ENCODE measurements around the gene TNP2.

The TNP2 gene

DNA sequence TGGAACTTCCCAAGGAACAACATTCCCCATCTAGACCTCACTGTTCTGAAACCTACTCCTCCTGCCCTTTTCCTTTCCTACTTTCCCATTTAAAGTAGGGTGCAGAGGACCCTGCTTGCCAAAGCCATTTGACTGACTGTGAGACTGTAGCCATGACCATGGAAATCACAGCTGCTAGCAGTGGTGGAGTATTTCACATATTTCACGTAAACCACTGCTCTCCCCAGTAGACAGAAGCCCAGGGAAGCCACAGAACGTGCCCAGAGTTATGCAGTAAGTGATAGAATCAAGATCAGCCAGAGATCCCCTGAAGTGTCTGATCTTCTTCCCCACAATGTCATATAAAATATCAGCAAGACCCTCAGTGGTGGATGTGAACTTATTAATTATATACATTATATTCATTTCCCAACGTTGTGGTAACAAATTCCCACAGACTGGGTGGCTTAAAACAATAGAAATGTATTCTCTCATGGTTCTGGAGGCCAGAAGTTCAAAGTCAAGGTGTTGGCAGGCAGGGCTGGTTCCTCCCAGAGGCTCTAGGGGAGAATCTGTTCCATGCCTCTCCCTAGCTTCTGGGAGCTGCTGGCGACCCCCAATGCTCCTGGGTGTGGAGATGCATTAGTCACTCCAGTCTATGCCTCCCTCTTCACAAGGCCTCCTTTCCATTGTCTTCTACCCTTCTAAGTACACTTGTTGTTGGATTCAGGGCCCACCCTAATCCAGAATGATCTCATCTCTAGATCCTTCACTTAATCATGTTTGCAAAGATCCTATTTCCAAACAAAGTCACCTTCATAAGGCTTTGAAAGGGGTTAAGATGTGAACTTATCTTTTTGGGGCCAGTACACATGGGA lies 32.7 kb upstream of the TNP2 start:
- TF ChIP-seq, protein P1, sequence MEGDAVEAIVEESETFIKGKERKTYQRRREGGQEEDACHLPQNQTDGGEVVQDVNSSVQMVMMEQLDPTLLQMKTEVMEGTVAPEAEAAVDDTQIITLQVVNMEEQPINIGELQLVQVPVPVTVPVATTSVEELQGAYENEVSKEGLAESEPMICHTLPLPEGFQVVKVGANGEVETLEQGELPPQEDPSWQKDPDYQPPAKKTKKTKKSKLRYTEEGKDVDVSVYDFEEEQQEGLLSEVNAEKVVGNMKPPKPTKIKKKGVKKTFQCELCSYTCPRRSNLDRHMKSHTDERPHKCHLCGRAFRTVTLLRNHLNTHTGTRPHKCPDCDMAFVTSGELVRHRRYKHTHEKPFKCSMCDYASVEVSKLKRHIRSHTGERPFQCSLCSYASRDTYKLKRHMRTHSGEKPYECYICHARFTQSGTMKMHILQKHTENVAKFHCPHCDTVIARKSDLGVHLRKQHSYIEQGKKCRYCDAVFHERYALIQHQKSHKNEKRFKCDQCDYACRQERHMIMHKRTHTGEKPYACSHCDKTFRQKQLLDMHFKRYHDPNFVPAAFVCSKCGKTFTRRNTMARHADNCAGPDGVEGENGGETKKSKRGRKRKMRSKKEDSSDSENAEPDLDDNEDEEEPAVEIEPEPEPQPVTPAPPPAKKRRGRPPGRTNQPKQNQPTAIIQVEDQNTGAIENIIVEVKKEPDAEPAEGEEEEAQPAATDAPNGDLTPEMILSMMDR (IDR thresholded peaks at IDR 0.05; ENCODE audit: control extremely low read depth, extremely low read depth, low read depth, missing control alignments), result no peak
- CTCF ChIA-PET, result interaction anchor here (1.0 kb wide), 1 partner anchor 9 kb away, joined by 5 read pairs; no protein-coding TSS in a partner anchor
- POLR2A ChIA-PET, result interaction anchor here (1.2 kb wide), 1 partner anchor 47 kb away, joined by 3 read pairs; no protein-coding TSS in a partner anchor
- DNase-seq (ENCODE audit: extremely low spot score), result no peak

DNA sequence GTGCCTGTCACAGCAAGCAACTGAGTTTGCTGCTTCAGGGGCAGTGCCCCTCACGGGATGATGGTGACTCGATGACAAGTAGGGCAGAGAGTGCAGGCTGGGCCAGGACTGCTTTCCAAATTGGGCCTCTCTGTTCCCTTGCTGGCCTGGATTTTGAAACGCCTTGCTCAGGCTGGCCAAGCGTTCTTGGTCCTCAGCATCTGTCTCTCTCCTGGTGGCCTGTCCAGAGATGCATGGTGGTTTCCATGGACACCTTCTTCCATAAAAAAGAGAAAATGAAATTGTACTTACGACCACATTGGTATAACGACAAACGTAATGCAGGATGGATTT lies 31.4 kb upstream of the TNP2 start:
- no peak for DNase-seq (ENCODE audit: extremely low spot score)
- TF ChIP-seq, protein P1 (IDR thresholded peaks at IDR 0.05; ENCODE audit: control extremely low read depth, extremely low read depth, low read depth, missing control alignments), result no peak
- ChIA-PET POLR2A (no interaction called here), CTCF (interaction anchor here (4.2 kb wide), 1 partner anchor 10 kb away, joined by 36 read pairs; no protein-coding TSS in a partner anchor)

DNA sequence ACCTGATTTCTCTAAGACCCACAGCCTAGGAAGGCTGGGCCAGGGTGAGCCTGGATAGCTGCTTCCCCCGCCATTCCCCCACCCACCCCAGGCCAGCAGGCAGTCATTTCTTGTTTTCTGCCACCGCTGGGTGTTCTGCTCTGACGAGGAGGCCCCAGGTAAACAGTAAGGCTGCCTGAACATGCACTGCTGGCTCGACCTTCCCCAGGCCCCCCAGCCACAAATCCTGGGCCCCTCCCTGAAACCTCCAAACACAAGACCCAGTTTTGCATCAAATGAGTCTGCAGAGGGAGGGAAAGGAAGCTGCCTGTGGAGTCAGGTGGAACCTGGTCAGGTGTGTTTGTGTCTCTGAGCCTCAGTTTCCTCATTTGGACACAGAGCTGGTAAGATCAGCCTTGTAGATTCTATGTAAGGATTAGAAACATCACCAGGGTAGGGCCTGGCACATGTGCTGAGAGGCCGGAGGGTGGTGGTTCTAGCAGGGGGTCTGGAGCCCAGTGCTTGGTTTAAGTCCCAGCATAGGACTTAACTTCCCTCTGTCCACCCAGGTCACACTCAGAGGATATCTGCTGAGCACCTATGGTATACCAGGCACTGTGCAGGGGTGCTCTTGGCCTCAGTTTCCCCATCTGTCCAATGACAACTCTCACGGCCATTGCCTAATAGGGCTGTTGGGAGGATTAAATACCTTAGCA lies 30.9 kb upstream of the TNP2 start:
- TF ChIP-seq, protein P1 (IDR thresholded peaks at IDR 0.05; ENCODE audit: control extremely low read depth, extremely low read depth, low read depth, missing control alignments), result no peak
- no peak for DNase-seq (ENCODE audit: extremely low spot score)
- ChIA-PET POLR2A (no interaction called here), CTCF (interaction anchor here (1.8 to 4.2 kb wide), 3 partner anchors 10 to 328 kb away, joined by 5 to 36 read pairs (median 25); partner anchors contain the start of gene SOCS1)

DNA sequence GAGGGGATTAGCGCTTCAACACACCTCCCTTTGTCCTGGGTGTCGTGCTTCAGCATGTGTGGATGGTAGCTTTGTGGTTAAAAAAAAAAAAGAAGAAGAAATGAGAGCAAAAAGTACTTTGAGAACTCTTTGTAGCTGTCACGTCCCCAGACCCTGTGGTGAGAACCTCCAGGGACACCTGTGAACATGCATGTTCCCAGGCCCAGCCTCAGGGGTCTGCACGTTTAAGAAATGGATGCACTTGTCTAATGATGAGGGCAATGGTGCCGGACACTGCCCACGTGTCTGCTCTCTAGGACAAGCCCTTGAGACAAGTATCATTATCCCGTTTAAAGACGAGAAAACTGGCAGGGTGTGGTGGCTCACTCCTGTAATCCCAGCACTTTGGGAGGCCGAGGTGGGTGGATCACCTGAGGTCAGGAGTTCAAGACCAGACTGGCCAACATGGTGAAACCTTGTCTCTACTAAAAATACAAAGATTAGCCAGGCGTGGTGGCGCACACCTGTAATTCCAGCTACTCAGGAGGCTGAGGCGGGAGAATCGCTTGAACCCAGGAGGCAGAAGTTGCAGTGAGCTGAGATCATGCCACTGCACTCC lies 29.9 kb upstream of the TNP2 start:
- peak; percentile 62 for DNase-seq (ENCODE audit: extremely low spot score)
- CTCF ChIA-PET, result interaction anchor here (1.1 to 4.2 kb wide), 10 partner anchors 10 to 328 kb away, joined by 3 to 36 read pairs (median 5); partner anchors contain the start of genes PRM1 and SOCS1
- POLR2A ChIA-PET, result interaction anchor here (0.6 to 2.8 kb wide), 3 partner anchors 11 to 43 kb away, joined by 3 to 26 read pairs (median 5); partner anchors contain the start of gene SOCS1

DNA sequence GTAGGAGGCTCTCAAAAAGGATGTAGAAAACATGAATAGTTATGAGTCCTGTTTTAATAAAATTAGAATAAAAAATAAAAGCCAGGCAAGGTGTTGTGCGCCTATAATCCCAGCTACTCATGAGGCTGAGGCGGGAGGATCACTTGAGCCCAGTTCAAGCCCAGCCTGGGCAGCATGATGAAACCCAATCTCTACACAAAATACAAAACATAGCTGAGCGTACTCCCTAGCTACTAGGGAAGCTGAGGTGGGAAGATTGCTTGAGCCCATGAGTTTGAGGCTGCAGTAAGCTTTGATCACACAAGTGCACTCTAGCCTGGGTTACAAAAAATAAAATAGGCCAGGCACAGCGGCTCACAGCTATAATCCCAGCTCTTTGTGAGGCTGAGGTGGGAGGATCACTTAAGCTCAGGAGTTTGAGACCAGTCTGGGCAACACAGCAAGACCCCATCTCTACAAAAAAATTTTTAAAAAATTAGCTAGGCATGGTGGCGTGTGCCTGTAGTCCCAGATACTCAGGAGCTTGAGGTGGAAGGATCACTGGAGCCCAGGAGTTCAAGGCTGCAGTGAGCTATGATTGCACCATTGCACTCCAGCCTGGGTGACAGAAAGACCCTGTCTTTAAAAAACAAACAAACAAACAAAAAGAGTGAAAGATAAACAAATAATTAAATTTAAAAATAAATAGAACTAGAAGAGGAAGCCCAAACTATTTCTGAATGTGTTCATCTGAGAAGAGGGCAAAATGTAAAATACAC lies 29.2 kb upstream of the TNP2 start:
- POLR2A ChIA-PET, result interaction anchor here (0.6 to 2.8 kb wide), 2 partner anchors 11 to 43 kb away, joined by 3 to 26 read pairs; partner anchors contain the start of gene SOCS1
- no peak for DNase-seq (ENCODE audit: extremely low spot score)
- CTCF ChIA-PET, result interaction anchor here (0.7 to 4.2 kb wide), 21 partner anchors 9 to 344 kb away, joined by 3 to 36 read pairs (median 4); partner anchors contain the start of genes PRM1, PRM3 and SOCS1
- TF ChIP-seq, protein P1 (IDR thresholded peaks at IDR 0.05; ENCODE audit: control extremely low read depth, extremely low read depth, low read depth, missing control alignments), result no peak

DNA sequence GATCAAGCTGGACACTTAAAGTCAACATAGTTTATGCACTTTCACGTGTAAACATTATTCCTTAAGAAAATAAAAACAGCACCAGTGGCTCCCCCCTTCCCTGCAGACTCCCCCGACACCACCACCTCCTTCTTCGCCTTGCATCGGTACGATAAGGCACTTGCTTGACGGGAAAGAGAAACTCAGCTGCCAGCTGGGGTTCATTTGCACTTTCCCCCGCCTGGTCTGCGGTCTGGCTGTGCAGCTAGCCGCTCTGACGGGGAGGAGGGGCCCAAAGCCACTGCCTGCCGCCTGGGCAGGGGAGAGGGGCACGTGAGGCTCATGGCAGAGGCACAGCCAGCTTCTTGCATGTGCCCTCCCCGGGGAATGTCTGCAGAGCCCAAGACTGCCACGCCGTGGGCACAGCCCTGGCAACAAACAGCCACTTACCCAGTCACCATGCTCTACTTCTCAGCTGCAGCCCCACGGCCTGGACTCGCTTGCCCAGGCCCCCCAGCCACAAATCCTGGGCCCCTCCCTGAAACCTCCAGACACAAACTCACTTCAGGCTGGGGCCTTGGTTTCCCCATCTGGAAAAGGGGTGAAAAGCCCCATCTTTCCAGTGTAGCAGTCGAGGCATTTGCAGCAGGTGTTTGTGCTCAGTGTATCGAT lies 28.5 kb upstream of the TNP2 start:
- CTCF ChIA-PET, result interaction anchor here (0.8 to 4.2 kb wide), 18 partner anchors 13 to 344 kb away, joined by 3 to 36 read pairs (median 4); partner anchors contain the start of genes PRM1, PRM3 and SOCS1
- TF ChIP-seq, protein P1 (IDR thresholded peaks at IDR 0.05; ENCODE audit: control extremely low read depth, extremely low read depth, low read depth, missing control alignments), result no peak
- POLR2A ChIA-PET, result interaction anchor here (2.8 kb wide), 1 partner anchor 42 kb away, joined by 26 read pairs; the partner anchor contains the start of gene SOCS1
- DNase-seq (ENCODE audit: extremely low spot score), result peak; percentile 79

All from GM10248 (cell line).